Measurements from ENCODE around the gene KIFC1. TPM values are rescaled to one million over a fixed set of nuclear protein-coding genes. Genes with fewer than 3 reads are reported as not detected.
A peak's percentile ranks its signal among the peaks of the same experiment; 100 is the strongest.
"Not testable (repeated sequence)": the region's sequence is repeated elsewhere in the genome, so short reads cannot be mapped to it uniquely, and the experiment has no call there.

KIFC1 gene, protein sequence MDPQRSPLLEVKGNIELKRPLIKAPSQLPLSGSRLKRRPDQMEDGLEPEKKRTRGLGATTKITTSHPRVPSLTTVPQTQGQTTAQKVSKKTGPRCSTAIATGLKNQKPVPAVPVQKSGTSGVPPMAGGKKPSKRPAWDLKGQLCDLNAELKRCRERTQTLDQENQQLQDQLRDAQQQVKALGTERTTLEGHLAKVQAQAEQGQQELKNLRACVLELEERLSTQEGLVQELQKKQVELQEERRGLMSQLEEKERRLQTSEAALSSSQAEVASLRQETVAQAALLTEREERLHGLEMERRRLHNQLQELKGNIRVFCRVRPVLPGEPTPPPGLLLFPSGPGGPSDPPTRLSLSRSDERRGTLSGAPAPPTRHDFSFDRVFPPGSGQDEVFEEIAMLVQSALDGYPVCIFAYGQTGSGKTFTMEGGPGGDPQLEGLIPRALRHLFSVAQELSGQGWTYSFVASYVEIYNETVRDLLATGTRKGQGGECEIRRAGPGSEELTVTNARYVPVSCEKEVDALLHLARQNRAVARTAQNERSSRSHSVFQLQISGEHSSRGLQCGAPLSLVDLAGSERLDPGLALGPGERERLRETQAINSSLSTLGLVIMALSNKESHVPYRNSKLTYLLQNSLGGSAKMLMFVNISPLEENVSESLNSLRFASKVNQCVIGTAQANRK
- total RNA-seq (2022) (105 and 140 TPM in 2 replicates), Bru-seq, nascent RNA (percentile 92 among the genes with signal in this experiment), BruChase-seq, experiment 1, labeled RNA remaining after a 6-hour chase (percentile 92 among the genes with signal in this experiment), BruChase-seq, experiment 2, labeled RNA remaining after a 2-hour chase (percentile 97 among the genes with signal in this experiment)
- long read RNA-seq, transcript KIFC1-211 (11 exons, 2,706 nt) = major isoform, 18 of 43 reads
- long read RNA-seq, partial matches to known transcripts = 14 of 43 reads
- long read RNA-seq, other reads (novel, unspliced or antisense) = 11 of 43 reads

DNA sequence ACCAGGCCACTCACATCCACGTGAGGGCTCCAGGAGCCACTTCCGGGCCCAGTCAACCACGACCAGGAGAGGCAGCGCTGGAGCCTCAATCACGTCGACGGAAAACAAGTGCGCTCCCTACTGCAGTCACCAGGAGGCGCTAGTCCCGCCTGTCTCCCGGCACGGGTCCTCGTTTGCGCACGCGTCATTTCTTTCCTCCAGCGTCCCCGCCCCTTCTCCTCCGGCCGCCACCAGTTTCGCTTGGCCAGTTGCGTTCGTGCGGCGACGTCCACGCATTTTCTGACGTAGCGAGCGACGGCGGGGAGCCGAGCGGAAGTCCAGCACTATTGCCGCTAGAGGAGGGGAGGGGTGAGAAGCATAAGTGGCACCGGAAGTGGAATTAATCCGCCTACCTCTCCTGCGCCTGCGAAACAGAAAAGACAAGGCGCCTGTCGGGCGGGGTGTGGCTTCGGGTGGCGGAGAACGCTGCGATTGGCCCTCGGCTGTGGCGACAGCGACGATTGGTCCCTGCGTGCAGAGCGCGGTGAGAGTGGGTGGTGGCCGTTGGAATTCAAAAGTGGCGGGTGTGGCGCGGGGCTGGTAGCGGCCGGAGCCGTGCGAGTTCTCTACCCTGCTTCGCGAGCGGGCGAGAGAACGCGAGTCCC is at the start of gene KIFC1:
TSS of gene KIFC1 (plus strand) at position 546 of the 644 bp plus-strand sequence. CDS start 163 bp downstream, outside the sequence.
- no TSS peak for BruUV-seq (replicated peaks)
- peak within 1 kb of the TSS; percentile 96 for H3K27ac Mint-ChIP-seq (ENCODE audit: unreplicated experiment)
- peaks cover 41% of the 10 kb centered on the region for H3K4me1 Mint-ChIP-seq (ENCODE audit: low read depth, unreplicated experiment)
- intact Hi-C loops (cut with micrococcal nuclease; ENCODE audit: unreplicated experiment) = loop anchor here (5.0 kb wide), 2 partner anchors 36 to 74 kb away; partner anchors contain the start of gene ZBTB22
- H3K4me3 Mint-ChIP-seq (ENCODE audit: low read depth, unreplicated experiment) = peak within 1 kb of the TSS; percentile 86
- peak; percentile 97 for TF ChIP-seq CTCF (IDR thresholded peaks at IDR 0.05; ENCODE audit: unreplicated experiment)
- H3K9me3 Mint-ChIP-seq (ENCODE audit: low read depth, unreplicated experiment) = no peaks in the 10 kb centered on the region
- DNase-seq = peak; percentile 100
- no peaks in the 10 kb centered on the region for H3K27me3 Mint-ChIP-seq (ENCODE audit: unreplicated experiment)
- H3K36me3 Mint-ChIP-seq (ENCODE audit: insufficient read depth, unreplicated experiment) = peaks cover 48% of the 10 kb centered on the region
- CTCF ChIA-PET = interaction anchor here (0.6 to 0.9 kb wide), 3 partner anchors 16 to 91 kb away, joined by 3 to 7 read pairs (median 3); no protein-coding TSS in a partner anchor

- intact Hi-C loops (cut with micrococcal nuclease; ENCODE audit: unreplicated experiment); H3K27ac Mint-ChIP-seq (ENCODE audit: unreplicated experiment); H3K36me3 Mint-ChIP-seq (ENCODE audit: insufficient read depth, unreplicated experiment); BruUV-seq (replicated peaks); DNase-seq; H3K4me3 Mint-ChIP-seq (ENCODE audit: low read depth, unreplicated experiment); H3K4me1 Mint-ChIP-seq (ENCODE audit: low read depth, unreplicated experiment); H3K9me3 Mint-ChIP-seq (ENCODE audit: low read depth, unreplicated experiment): not testable (repeated sequence)
- CTCF ChIA-PET = interaction anchor here (0.6 to 2.4 kb wide), 2 partner anchors 20 to 26 kb away, joined by 3 to 11 read pairs; partner anchors contain the start of gene ZBTB22
- H3K27me3 Mint-ChIP-seq (ENCODE audit: unreplicated experiment) = peaks cover 41% of the 10 kb centered on the region
These were observed 48.0 kb upstream of the KIFC1 start for GRCh38 chr6:33343606-33343952.

DNA sequence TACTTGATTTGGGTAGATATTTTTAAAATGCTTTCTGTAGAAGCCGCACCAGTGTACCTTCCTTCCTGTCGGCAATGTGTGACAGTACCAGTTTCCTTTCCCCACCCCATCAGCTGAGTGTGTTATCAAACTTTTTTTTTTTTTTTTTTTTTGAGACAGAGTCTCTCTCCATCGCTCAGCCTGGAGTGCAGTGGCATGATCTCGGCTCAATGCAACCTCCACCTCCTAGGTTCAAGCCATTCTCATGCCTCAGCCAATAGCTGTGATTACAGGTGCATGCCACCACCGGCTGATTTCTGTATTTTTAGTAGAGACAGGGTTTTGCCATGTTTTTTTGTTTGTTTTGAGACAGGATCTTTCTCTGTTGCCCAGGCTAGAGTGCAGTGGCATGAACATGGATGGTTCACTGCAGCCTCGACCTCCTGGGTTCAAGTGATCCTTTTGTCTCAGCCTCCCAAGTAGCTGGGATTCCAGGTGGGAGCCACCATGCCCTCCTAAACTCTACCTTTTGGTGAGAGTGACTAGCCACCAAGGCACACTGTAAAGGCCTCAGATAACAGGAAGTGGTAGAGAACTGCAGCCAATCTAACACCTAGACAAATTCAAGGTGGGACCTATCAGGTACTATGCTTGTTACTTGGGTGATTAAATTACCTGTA is 47.5 kb upstream of the KIFC1 start:
- no TSS peak for BruUV-seq (replicated peaks)
- no peaks in the 10 kb centered on the region for H3K36me3 Mint-ChIP-seq (ENCODE audit: insufficient read depth, unreplicated experiment)
- no peak overlapping the region for H3K4me3 Mint-ChIP-seq (ENCODE audit: low read depth, unreplicated experiment)
- H3K9me3 Mint-ChIP-seq (ENCODE audit: low read depth, unreplicated experiment) = no peaks in the 10 kb centered on the region
- intact Hi-C loops (cut with micrococcal nuclease; ENCODE audit: unreplicated experiment) = no loop called here
- no peak for DNase-seq
- no peak overlapping the region for H3K27ac Mint-ChIP-seq (ENCODE audit: unreplicated experiment)
- H3K27me3 Mint-ChIP-seq (ENCODE audit: unreplicated experiment) = peaks cover 41% of the 10 kb centered on the region
- CTCF ChIA-PET = interaction anchor here (0.6 to 2.4 kb wide), 5 partner anchors 18 to 165 kb away, joined by 3 to 11 read pairs (median 6); partner anchors contain the start of genes RGL2 and ZBTB22
- no peak for TF ChIP-seq CTCF (IDR thresholded peaks at IDR 0.05; ENCODE audit: unreplicated experiment)
- no peaks in the 10 kb centered on the region for H3K4me1 Mint-ChIP-seq (ENCODE audit: low read depth, unreplicated experiment)

Data from Calu3 (cell line).